ENCODE measurements around the gene LYPD6B. TPM values are rescaled to one million over a fixed set of nuclear protein-coding genes. Genes with fewer than 3 reads are reported as not detected.

The LYPD6B gene
- total RNA-seq, 1 experiment from 2014 or later: 21.6 TPM

DNA sequence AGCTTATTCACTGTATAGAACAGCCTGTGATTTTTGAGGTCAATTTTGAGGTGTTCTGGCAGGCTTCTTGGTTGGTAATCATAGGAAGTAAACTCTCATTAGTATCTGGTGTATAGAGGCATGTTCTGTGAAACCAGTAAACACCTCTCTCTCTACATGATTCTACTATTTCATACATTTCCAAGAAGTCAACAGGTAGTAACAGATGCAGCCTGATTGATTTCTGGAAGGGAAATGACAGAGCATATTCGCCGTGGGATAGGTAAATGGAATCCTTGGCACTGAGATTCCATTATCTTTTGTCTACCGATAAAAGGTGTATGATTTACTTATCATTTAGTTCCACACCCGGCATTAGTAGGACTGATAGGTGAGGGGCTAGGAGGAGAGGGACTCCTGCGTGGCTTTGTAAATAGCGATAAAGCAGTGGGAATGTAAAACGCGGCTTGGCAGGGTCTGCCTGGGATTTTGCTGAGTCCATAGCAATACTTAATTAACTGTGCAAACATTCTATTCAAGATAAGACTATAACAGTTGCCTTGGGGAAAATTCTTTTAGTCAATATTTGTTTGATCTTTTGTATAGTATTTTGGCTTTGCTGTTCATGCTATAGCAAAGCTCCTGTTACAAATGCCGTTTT lies 32.3 kb downstream of the LYPD6B start:
- DNase-seq (ENCODE audit: low read depth): no peak

- no peak for DNase-seq (ENCODE audit: low read depth)
Observed at GRCh38 chr2:149075105-149075504, 36.6 kb downstream of the LYPD6B start.

DNA sequence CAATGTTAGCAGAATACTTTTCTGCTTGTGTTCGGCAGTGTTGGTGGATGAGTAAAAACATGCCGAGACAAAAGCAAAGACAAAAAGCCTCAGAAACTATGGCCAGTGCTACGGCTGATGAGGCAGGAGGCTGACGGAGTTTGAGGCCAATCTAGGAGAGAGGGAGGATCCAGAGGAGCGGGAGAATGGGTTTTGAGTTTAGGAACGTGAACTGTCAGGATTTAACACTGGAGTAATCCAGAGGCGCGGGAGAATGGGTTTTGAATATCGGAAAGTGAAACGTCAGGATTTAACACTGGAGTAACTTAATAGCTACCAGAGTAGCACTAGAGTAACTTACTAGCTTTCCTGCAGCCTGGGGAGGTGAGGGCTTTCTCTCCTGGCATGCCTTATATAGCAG lies 37.4 kb downstream of the LYPD6B start:
- no peak for DNase-seq (ENCODE audit: low read depth)

GRCh38 chr2:149076863-149077412 lies 38.4 kb downstream of the LYPD6B start:
- peak; percentile 89 for DNase-seq (ENCODE audit: low read depth)

GRCh38 chr2:149077861-149078260 lies 39.4 kb downstream of the LYPD6B start:
- no peak for DNase-seq (ENCODE audit: low read depth)

DNA sequence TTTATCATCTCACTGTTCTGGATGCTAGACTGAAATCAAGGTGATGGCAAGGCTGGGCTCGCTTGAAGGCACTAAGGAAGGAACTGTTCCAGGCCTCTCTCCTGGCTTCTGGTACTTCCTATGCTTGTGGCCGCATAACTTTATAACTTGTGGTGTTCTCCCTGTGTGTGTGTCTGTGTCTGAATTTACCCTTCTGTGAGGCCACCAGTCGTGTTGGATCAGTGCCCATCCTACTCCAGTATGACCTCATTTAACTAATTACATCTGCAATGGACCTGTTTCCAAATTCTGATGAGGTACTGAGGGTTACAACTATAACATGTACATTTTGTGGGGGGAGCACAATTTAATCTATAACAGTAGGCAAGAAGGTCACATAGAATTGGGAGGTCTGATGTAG lies 41.6 kb downstream of the LYPD6B start:
- DNase-seq (ENCODE audit: low read depth): peak; percentile 78

DNA sequence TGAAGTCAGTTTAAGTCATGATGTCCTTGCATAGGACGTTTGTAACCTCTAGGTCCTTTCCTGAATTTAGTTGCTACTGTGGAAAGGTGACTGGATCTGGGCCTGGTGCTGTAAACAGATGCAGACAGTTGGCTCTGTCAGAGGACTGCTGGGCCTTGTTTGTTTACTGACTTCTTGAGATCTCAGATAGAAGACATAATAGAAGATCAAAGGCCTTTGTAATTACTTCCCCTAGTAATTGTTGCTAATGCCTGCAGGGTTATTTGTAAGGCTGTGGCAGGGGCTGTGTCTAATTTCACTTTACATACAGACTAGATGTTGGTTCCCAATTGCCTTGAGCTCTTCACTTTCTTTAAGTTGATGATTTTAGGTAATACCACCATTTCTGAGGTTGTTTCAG lies 42.5 kb downstream of the LYPD6B start:
- peak; percentile 81 for DNase-seq (ENCODE audit: low read depth)

GRCh38 chr2:149082079-149082478 lies 43.6 kb downstream of the LYPD6B start:
- DNase-seq (ENCODE audit: low read depth): no peak

GRCh38 chr2:149082735-149083134 lies 44.2 kb downstream of the LYPD6B start:
- DNase-seq (ENCODE audit: low read depth): peak; percentile 32

DNA sequence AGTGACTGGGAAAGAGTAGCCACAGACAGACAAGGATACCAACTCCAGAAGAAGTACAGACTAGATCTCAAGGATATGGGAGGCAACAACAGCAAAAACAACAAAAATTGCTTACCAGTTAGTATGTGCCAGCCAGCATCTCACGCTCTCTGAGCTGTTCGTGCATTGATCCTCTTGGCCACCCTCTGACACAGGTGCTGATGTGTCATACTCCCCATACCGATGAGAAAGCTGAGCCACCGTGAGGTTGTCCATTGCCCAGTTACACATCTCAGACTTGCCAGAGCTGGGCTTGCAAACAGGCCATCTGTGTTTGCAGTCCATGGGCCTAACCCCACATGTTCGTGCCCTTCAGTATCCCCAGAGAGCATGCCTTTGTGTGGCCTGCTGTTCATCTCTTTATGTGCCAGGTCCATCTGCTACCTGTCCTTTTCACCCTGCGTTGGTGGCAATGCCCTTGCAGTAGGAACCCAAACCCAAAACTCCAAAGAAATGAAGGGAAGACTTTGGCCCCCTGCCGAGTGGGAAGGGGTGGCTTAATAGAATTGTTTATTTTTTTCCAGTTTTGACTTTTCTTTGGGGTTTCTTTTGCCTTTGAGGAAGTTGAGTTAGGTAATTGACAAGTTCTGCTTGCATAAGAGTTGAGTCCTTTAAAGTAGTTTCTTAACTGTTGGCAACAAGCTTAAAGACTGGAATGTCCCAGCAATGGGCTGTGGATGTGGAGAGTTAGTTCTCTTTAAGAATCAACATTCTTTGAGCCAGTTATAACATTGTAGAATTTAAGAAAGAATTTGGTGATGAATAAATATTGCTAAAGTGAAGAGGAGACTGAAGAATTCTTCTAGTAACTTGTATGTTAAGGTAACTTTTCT lies 46.7 kb downstream of the LYPD6B start:
- peak; percentile 26 for DNase-seq (ENCODE audit: low read depth)

DNA sequence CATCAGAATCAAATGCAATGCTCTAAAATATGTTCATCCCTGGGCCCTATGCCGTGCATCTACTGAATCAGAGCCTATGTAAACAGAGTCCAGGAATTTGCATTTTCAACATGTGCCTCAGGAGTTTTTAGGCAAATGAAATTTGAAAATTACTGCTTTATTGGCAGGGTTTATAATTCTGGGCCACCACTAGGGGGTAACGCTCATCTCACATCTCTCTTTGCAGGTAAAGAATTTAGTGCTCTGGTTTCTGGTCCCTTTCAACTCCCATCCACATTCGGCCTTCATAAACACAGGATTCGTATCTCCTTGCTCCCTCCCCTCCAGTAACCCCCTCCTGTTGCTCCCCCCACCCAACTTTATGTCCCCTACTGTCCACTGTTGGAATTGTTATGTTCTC lies 49.3 kb downstream of the LYPD6B start:
- no peak for DNase-seq (ENCODE audit: low read depth)

GRCh38 chr2:149089068-149089467 lies 50.6 kb downstream of the LYPD6B start:
- DNase-seq (ENCODE audit: low read depth): no peak

DNA sequence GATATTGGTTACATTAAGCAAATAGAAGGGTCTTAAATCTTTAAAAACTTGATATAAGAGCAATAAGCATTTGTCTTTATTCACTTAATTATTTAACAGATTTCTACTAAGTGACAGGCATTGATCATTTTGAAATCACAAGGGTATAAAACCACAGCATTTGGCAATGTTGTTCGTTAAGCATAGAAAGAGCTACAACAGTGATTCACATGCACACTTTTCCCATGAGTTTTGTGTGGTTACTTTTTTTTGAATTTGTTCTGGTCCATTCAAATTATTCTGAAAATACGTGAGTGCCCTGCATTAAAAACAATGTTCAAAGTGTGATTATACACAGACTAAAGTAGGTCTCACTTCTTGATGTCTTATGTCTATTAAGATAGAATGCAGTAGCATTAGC lies 52.2 kb downstream of the LYPD6B start:
- DNase-seq (ENCODE audit: low read depth): peak; percentile 29

DNA sequence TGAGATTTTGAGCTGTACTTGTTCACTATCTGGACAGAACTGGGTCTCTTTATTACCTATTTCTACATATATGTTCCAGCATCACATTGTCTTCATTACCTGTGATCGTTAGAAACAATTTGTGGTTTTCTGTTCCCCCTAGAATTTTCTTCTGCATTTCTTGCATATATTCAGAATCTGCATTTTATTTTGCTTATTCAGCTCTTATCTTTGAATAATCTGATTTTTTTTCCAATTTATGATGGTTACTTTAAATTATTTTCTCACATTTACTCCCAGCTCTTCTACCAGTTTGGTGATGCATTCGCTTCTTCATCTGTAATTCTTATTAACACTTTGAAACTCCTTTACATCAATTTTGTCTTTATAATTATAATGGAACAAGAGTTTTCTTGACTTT lies 55.1 kb downstream of the LYPD6B start:
- no peak for DNase-seq (ENCODE audit: low read depth)

DNA sequence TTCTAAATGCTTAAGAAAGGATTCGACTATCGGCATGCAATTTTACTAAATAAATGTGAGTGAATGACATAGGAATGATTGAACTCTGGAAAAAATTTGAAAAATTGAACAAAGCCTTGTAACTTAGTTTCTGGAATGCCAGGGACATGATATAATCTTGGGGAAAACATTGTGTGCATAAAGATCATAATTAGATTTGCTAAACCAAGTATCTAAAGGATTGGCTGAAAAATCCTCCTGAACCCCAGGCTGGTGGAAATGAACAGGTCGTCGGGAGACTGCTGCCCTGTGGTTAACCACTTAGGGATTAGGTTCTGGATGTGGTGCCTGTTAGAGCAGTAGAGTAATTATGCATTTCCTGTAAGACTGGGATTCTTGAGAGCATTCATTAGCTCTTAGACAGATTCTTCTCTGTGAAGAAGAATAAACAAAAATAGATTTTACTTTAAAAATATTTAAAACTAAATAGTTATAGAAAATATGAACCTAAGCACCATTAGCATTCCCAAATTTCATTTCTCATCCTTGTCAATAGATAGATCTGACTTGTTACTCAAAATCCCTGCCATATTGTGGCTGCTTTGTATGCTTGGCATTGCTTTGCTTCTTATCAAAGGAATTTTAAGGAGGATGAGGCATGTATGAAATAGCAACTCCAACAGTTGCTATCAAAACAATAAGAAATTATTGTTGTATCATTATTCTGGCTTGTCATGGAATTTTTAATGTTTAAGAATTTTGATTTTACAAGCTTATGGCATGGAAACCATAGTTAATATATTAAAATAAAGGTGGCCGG lies 55.9 kb downstream of the LYPD6B start:
- DNase-seq (ENCODE audit: low read depth): peak; percentile 83

- peak; percentile 92 for DNase-seq (ENCODE audit: low read depth)
Observed at GRCh38 chr2:149098701-149099100, 60.2 kb downstream of the LYPD6B start.

DNA sequence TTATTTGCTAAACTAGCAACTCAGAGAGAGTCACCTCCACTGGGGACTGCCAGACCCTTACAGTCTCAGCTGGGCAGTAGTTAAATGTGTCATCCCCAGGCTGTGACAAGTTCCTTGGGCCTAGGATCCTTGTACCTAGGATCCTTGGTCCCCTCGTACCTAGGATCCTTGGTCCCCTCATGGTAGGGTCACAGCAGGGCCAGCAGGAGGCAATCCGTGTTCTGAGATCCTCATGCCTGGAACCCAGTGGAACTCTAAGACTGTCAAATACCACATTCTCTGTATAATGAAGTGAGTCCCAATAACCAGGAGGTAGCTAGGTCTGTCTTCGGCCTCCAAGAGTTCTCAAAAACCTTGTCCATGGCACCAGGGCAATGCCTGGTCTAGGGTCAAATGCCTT lies 60.8 kb downstream of the LYPD6B start:
- no peak for DNase-seq (ENCODE audit: low read depth)

DNA sequence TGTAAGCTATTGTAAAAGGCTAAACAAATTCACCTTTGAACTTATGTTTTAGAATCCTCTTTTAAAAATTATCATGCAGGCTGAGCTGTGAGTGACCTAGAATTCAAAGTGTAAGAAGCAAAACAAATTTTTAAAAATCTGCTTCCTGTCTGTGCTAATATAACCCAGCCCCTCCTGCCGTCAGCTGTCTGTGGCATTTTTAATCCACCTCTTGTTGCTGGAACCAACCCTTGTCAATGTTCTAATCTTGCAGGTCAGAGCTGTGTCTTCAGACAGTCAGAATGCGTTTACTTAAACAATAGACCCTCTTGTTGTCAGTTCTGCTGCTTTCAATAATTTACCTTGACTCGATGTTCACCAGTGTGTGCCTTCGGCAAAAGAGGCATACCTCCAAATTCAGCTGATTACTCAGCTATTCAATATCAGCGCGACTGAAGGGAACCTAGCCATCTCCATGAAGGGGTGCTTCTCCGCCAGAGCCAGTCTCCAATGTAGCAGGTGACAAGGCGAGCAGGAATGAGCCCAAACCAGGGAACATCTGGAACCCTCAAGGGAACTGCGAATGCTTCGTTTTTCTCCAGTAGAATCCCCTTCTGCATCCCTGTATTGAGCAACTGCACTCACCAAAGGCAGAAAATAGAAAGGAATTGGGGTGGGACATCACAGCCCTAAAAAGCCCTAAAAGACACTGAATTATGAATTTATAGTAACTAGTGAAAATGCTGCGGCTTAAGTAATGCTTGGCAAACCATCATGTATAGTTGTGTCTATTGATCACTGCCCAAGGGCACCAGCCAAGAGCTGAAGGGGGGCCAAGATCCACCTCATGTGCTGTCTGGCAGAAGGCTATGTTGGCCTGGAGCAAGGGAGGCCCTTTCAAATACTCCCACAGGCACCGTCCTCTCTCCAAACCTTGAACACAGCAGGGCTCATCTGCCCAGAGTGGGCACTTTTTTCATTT lies 62.5 kb downstream of the LYPD6B start:
- peak; percentile 72 for DNase-seq (ENCODE audit: low read depth)

GRCh38 chr2:149101818-149102217 lies 63.3 kb downstream of the LYPD6B start:
- DNase-seq (ENCODE audit: low read depth): peak; percentile 32

DNA sequence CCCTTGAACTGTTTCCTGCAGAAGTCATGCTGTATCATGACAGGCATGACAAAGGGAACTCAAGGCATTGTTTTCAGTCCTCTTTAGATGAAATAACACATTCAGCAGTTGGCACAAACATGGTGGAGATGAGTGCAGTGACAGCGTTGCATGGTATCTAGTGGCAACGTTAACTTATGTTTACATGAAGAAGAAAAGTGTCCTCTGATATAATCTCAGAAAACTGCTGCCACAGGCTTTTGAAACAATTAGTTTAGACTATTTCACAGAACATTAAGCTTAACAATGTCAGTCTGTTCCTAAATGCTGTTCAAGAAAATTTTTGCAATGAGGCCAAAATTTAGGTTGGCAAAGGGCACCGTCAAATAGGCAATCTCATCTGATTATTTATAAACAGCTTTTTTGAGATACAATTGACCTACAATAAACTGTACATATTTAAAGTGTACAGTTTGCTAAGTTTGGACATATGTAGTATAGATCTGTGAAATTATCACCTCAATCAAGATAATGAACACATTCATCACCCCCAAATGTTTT lies 64.7 kb downstream of the LYPD6B start:
- peak; percentile 13 for DNase-seq (ENCODE audit: low read depth)

GRCh38 chr2:149104221-149104620 lies 65.7 kb downstream of the LYPD6B start:
- DNase-seq (ENCODE audit: low read depth): no peak
